ENCODE results near the gene PRKCD.

The PRKCD gene

DNA sequence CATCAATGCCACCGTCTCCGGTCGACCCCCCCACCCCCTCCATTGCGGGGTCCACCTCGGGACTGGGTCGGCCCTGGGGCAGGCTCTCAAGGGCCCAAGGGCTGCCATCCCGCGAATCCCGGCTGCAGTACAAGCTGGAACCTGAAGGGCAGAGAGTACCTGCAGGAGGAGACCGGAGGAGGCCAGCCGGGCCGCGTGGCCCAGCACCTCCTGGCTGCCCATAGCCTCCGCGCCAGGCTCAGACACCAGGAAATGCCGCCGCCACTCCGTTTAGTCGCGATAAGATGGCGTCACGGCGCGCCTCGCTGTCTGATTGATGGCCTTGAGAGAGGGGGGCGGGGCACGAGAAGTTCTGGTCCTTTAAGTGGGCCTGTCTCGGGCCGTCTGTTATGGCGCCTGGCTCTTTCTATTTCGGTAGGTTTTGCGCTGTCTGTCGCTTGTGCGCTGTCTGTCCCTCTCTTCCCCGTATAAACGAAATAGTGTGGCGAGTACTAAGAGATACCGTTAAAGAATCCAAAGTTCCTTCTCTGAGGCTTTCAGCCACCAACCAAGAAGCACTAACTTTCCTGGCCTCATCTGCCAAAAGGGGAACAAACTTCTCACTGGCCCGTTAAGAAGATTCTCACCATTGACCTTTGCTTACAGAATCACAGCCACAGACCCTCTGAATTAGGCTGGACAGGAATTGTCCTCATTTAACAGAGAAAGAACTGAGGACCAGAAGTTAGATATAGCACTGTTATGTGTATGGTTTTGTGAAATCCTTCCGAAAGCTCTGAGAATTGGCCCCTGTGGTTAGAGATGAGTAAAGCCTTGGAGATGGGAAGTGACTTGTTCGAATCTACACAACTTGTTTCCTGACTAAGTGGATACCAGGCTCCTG lies 30.6 kb upstream of the PRKCD start, which contains the start of gene RFT1:
TSS of gene RFT1 (minus strand) at position 257 of the 883 bp plus-strand sequence. CDS start at position 222, 35 bp downstream.
- peak; percentile 98 for DNase-seq (ENCODE audit: low read depth)
- TF ChIP-seq, protein P1, sequence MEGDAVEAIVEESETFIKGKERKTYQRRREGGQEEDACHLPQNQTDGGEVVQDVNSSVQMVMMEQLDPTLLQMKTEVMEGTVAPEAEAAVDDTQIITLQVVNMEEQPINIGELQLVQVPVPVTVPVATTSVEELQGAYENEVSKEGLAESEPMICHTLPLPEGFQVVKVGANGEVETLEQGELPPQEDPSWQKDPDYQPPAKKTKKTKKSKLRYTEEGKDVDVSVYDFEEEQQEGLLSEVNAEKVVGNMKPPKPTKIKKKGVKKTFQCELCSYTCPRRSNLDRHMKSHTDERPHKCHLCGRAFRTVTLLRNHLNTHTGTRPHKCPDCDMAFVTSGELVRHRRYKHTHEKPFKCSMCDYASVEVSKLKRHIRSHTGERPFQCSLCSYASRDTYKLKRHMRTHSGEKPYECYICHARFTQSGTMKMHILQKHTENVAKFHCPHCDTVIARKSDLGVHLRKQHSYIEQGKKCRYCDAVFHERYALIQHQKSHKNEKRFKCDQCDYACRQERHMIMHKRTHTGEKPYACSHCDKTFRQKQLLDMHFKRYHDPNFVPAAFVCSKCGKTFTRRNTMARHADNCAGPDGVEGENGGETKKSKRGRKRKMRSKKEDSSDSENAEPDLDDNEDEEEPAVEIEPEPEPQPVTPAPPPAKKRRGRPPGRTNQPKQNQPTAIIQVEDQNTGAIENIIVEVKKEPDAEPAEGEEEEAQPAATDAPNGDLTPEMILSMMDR (conservative IDR thresholded peaks at IDR 0.05; ENCODE audit: low read depth, low read length): no peak
- H3K4me3 ChIP-seq (ENCODE audit: low read depth, low read length): peak within 1 kb of the TSS; percentile 94

DNA sequence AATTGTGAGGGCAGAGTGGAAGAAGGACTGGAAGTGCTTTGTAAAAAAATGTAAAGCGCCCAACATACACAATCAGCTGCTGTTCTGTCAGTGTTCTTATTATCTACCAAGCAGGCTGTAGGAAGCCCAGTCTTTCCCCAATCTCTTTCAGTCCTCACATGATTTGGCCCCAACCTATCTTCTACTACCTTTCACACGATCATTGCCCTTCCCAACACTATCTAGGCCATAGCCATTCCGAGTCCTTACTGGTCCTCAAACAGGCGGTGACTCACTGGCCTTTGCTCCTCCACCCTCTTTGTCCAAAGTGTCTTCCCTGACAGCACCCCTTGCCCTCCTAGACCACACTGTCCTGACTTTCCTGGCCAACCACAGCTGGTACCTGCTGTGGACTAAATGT lies 29.9 kb upstream of the PRKCD start:
- TF ChIP-seq, protein P1 (conservative IDR thresholded peaks at IDR 0.05; ENCODE audit: low read depth, low read length): no peak
- no peak for DNase-seq (ENCODE audit: low read depth)
- no peak overlapping the region for H3K4me3 ChIP-seq (ENCODE audit: low read depth, low read length)

DNA sequence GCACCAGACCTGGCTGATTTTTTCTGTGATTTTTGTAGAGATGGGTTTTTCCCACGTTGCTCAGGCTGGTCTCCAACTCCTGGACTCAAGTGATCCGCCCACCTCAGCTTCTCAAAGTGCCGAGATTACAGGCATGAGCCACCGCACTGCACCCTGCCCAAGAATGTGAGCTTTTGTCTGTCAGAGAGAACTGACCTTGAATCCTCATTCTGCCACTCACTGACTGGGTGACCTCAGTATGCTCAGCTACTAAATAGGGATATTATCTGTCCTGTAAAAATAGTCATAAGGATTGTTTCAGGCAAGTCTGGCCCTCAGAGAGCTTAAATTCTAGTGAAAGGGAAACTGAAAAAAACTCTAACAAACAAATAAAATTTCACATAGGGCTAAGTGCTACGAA lies 28.7 kb upstream of the PRKCD start:
- DNase-seq (ENCODE audit: low read depth): no peak
- H3K4me3 ChIP-seq (ENCODE audit: low read depth, low read length): no peak overlapping the region
- TF ChIP-seq, protein P1 (conservative IDR thresholded peaks at IDR 0.05; ENCODE audit: low read depth, low read length): no peak

DNA sequence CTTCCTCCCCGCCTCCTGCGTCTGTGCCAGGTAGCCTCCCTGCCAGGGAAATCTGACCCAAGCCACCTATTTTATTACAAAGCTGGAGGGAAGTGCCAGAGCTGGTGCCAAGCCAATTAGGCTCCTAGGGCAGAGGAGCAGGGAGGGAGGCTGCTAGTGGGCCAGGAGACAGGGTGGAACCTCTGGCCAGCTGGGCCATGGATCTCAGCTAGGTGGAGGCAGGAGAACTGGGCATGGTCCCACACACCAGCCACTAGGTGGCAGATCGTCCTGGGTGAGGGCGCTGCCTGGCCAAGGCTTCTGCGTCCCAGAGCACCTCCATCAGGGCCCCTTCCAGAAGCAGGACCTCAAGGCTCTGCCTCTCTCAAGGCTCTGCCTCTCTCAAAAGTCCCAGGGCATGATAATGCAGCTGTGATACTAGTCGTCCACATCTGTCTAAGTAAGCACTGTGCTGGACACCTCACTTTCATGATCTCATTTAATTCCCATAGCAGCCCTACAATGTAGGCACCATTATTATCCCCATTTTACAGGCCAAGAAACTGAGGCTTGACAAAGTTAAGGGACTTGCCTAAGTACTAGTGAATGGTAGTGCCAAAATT lies 26.3 kb upstream of the PRKCD start:
- peak; percentile 82 for DNase-seq (ENCODE audit: low read depth)
- TF ChIP-seq, protein P1 (conservative IDR thresholded peaks at IDR 0.05; ENCODE audit: low read depth, low read length): peak; percentile 90
- H3K4me3 ChIP-seq (ENCODE audit: low read depth, low read length): no peak overlapping the region

DNA sequence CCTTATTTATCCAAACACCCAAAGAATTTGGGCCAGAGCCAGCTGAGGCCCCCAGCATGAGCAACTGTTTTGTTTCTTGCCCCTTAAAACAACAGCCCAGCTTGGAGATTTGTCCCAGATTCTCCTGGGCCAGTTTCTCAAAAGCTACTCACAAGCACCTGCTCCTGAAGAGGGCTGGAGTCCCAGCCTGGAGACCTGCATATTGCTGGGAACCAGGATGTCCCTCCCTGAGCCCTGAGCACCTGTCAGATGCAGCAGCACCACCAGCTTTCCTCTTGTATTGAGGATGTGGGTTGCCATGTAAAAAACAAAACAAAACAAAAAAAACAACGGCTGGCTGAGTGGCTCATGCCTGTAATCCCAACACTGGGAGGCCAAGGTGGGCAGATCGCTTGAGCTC lies 23.8 kb upstream of the PRKCD start:
- no peak overlapping the region for H3K4me3 ChIP-seq (ENCODE audit: low read depth, low read length)
- TF ChIP-seq, protein P1 (conservative IDR thresholded peaks at IDR 0.05; ENCODE audit: low read depth, low read length): no peak
- no peak for DNase-seq (ENCODE audit: low read depth)

DNA sequence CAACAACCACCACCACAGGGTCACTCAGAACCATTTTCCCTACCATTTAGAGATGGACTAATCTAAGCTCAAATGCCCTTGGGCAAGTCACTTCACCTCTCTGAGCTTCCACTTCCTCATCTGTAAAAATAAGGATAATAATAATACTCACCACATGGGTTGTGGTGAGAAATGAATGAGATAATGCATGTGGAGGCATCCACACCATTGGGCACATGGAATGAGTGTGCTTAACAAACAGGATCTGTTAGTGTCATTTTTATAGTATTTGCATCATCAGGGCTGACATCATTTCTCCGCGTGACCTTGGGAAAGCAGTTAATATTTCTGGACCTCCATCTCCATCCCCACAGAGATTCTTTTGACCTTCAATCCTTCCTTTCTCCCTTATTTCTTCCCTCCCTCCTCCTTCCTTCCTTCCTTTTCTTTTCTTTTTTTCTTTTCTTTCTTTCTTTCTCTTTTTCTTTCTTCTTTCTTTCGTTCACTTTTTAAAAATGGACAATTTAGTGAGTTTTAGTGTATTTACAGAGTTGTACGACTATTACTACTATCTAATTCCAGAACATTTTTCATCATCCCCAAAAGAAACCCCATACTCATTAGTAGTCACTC lies 23.1 kb upstream of the PRKCD start:
- TF ChIP-seq, protein P1 (conservative IDR thresholded peaks at IDR 0.05; ENCODE audit: low read depth, low read length): no peak
- no peak overlapping the region for H3K4me3 ChIP-seq (ENCODE audit: low read depth, low read length)
- DNase-seq (ENCODE audit: low read depth): peak; percentile 21
